IPS-20b (cell line): ENCODE data around the gene ADGRL1.

Experiments used
- H3K27ac ChIP-seq: one replicate; pipeline ENCODE4 v1.5.1; 2013; ENCODE audit warnings: low read length
- H3K27me3 ChIP-seq: 2 replicates; pipeline ENCODE4 v1.6.1; 2013; ENCODE audit warnings: mild to moderate bottlenecking, low read length, inconsistent platforms; ENCODE audit not compliant: insufficient read depth
- H3K36me3 ChIP-seq: 2 replicates; pipeline ENCODE4 v1.6.1; 2013; ENCODE audit warnings: low read depth, mild to moderate bottlenecking, inconsistent platforms, low read length, moderate library complexity; ENCODE audit not compliant: insufficient read depth
- H3K4me1 ChIP-seq: 2 replicates; pipeline ENCODE4 v1.6.1; 2013; ENCODE audit warnings: mild to moderate bottlenecking, control low read depth, inconsistent platforms, low read length, moderate library complexity; ENCODE audit not compliant: insufficient read depth
- H3K4me3 ChIP-seq: 2 replicates; pipeline ENCODE4 v1.5.1; 2013; ENCODE audit warnings: mild to moderate bottlenecking, low read length, inconsistent platforms
- H3K9ac ChIP-seq: 2 replicates; pipeline ENCODE4 v1.6.1; 2013; ENCODE audit warnings: low read depth, mild to moderate bottlenecking, inconsistent platforms, low read length, moderate library complexity
- H3K9me3 ChIP-seq: 2 replicates; pipeline ENCODE4 v1.6.1; 2013; ENCODE audit warnings: mild to moderate bottlenecking, low read depth, low read length, inconsistent platforms; ENCODE audit not compliant: insufficient read depth

The ADGRL1 gene

GRCh38 chr19:14164724-14165493 is 41.1 kb downstream of the ADGRL1 start:
- Histone ChIP-seq H3K36me3 (peaks cover 42% of the 10 kb centered on the region), H3K27me3 (no peaks in the 10 kb centered on the region), H3K4me1 (no peaks in the 10 kb centered on the region), H3K9me3 (no peaks in the 10 kb centered on the region), H3K9ac (no peak overlapping the region), H3K4me3 (no peak overlapping the region), H3K27ac (no peak overlapping the region)

- Histone ChIP-seq H3K4me1 (no peaks in the 10 kb centered on the region), H3K27ac (no peak overlapping the region), H3K36me3 (peaks cover 42% of the 10 kb centered on the region), H3K4me3 (no peak overlapping the region), H3K9ac (no peak overlapping the region), H3K27me3 (no peaks in the 10 kb centered on the region), H3K9me3 (no peaks in the 10 kb centered on the region)
These were observed 41.9 kb downstream of the ADGRL1 start for GRCh38 chr19:14164082-14164481.

- H3K4me1 ChIP-seq = no peaks in the 10 kb centered on the region
- no peaks in the 10 kb centered on the region for H3K9me3 ChIP-seq
These were observed 43.1 kb downstream of the ADGRL1 start for GRCh38 chr19:14162871-14163297.

GRCh38 chr19:14161305-14161704 is 44.7 kb downstream of the ADGRL1 start:
- Histone ChIP-seq H3K4me1 (no peaks in the 10 kb centered on the region), H3K4me3 (no peak overlapping the region), H3K9me3 (no peaks in the 10 kb centered on the region), H3K36me3 (peaks cover 59% of the 10 kb centered on the region), H3K27me3 (no peaks in the 10 kb centered on the region), H3K9ac (no peak overlapping the region), H3K27ac (no peak overlapping the region)

More at GRCh38 chr19:14162871-14163297, 43.1 kb downstream of the ADGRL1 start:
- Histone ChIP-seq H3K27me3 (no peaks in the 10 kb centered on the region), H3K36me3 (peaks cover 44% of the 10 kb centered on the region), H3K9ac (no peak overlapping the region), H3K27ac (no peak overlapping the region), H3K4me3 (no peak overlapping the region)

GRCh38 chr19:14160017-14160703 is 45.8 kb downstream of the ADGRL1 start:
- H3K36me3 ChIP-seq = peaks cover 68% of the 10 kb centered on the region
- H3K9ac ChIP-seq = no peak overlapping the region
- H3K27ac ChIP-seq = no peak overlapping the region
- no peaks in the 10 kb centered on the region for H3K9me3 ChIP-seq
- H3K4me1 ChIP-seq = no peaks in the 10 kb centered on the region
- H3K4me3 ChIP-seq = no peak overlapping the region
- no peaks in the 10 kb centered on the region for H3K27me3 ChIP-seq

GRCh38 chr19:14159059-14159458 is 46.9 kb downstream of the ADGRL1 start:
- H3K36me3 ChIP-seq = peaks cover 78% of the 10 kb centered on the region
- no peak overlapping the region for H3K4me3 ChIP-seq
- H3K4me1 ChIP-seq = no peaks in the 10 kb centered on the region
- no peaks in the 10 kb centered on the region for H3K27me3 ChIP-seq
- no peaks in the 10 kb centered on the region for H3K9me3 ChIP-seq
- H3K27ac ChIP-seq = no peak overlapping the region
- H3K9ac ChIP-seq = no peak overlapping the region

- H3K4me1 ChIP-seq = no peaks in the 10 kb centered on the region
- H3K36me3 ChIP-seq = peaks cover 77% of the 10 kb centered on the region
- no peaks in the 10 kb centered on the region for H3K27me3 ChIP-seq
- no peak overlapping the region for H3K9ac ChIP-seq
- H3K9me3 ChIP-seq = no peaks in the 10 kb centered on the region
- H3K4me3 ChIP-seq = no peak overlapping the region
- no peak overlapping the region for H3K27ac ChIP-seq
These were observed 47.5 kb downstream of the ADGRL1 start for GRCh38 chr19:14158276-14159023.

GRCh38 chr19:14156971-14157717 is 48.8 kb downstream of the ADGRL1 start:
- Histone ChIP-seq H3K27me3 (no peaks in the 10 kb centered on the region), H3K36me3 (peaks cover 75% of the 10 kb centered on the region), H3K9me3 (no peaks in the 10 kb centered on the region), H3K9ac (no peak overlapping the region; the same call in 1 of the 2 replicates), H3K4me3 (no peak overlapping the region), H3K27ac (no peak overlapping the region), H3K4me1 (no peaks in the 10 kb centered on the region)

GRCh38 chr19:14156122-14156521 is 49.8 kb downstream of the ADGRL1 start:
- peaks cover 76% of the 10 kb centered on the region for H3K36me3 ChIP-seq
- H3K9me3 ChIP-seq = no peaks in the 10 kb centered on the region
- no peak overlapping the region for H3K9ac ChIP-seq
- no peak overlapping the region for H3K27ac ChIP-seq
- H3K4me1 ChIP-seq = no peaks in the 10 kb centered on the region
- H3K4me3 ChIP-seq = no peak overlapping the region
- H3K27me3 ChIP-seq = no peaks in the 10 kb centered on the region

GRCh38 chr19:14155371-14155770 is 50.6 kb downstream of the ADGRL1 start:
- H3K4me1 ChIP-seq = no peaks in the 10 kb centered on the region; the same call in 1 of the 2 replicates
- no peak overlapping the region for H3K27ac ChIP-seq
- no peaks in the 10 kb centered on the region for H3K27me3 ChIP-seq
- peaks cover 80% of the 10 kb centered on the region for H3K36me3 ChIP-seq
- H3K9ac ChIP-seq = no peak overlapping the region
- H3K4me3 ChIP-seq = no peak overlapping the region
- H3K9me3 ChIP-seq = no peaks in the 10 kb centered on the region

GRCh38 chr19:14152713-14153112 is 53.3 kb downstream of the ADGRL1 start:
- Histone ChIP-seq H3K4me1 (peaks cover 4% of the 10 kb centered on the region; the same call in 1 of the 2 replicates), H3K36me3 (peaks cover 59% of the 10 kb centered on the region), H3K27ac (no peak overlapping the region), H3K9me3 (no peaks in the 10 kb centered on the region), H3K9ac (no peak overlapping the region), H3K27me3 (no peaks in the 10 kb centered on the region), H3K4me3 (no peak overlapping the region)
